B cell (primary cell): ENCODE measurements around the gene SRGAP2C.
"Not testable (repeated sequence)": the region's sequence is repeated elsewhere in the genome, so short reads cannot be mapped to it uniquely, and the experiment has no call there.

ENCODE experiments used
- EZH2 ChIP-seq: IDR thresholded peaks from 2 replicates; pipeline ENCODE4 v1.6.1; 2012; ENCODE audit warnings: borderline replicate concordance, low read depth, mild to moderate bottlenecking, moderate library complexity, low read length; ENCODE audit not compliant: insufficient read depth, poor library complexity, severe bottlenecking
- TF ChIP-seq, protein P1 (sequence below): fragments of 200-600 bp; IDR thresholded peaks from one replicate; pipeline ENCODE4 v1.8.0; 2022; ENCODE audit warnings: antibody characterized with exemption, mild to moderate bottlenecking

DNA sequence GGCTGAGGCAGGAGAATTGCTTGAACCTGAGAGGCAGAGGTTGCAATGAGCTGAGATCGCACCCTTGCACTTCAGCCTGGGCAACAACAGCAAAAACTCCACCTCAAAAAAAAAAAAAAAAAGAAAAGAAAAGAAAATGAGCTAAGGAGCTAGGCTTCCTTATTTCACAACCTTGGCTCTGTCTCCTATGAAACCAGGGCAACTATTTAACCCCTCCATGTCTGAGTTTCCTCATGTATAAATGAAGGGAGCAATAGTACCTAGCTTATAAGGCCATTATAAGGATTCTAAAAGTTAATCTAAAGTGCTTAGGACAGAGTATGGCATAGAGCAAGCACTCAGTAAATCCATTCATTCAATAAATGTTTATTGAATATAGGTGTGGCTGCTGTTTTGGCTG, 33.5 kb upstream of the SRGAP2C start:
- TF ChIP-seq, protein P1, sequence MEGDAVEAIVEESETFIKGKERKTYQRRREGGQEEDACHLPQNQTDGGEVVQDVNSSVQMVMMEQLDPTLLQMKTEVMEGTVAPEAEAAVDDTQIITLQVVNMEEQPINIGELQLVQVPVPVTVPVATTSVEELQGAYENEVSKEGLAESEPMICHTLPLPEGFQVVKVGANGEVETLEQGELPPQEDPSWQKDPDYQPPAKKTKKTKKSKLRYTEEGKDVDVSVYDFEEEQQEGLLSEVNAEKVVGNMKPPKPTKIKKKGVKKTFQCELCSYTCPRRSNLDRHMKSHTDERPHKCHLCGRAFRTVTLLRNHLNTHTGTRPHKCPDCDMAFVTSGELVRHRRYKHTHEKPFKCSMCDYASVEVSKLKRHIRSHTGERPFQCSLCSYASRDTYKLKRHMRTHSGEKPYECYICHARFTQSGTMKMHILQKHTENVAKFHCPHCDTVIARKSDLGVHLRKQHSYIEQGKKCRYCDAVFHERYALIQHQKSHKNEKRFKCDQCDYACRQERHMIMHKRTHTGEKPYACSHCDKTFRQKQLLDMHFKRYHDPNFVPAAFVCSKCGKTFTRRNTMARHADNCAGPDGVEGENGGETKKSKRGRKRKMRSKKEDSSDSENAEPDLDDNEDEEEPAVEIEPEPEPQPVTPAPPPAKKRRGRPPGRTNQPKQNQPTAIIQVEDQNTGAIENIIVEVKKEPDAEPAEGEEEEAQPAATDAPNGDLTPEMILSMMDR: not testable (repeated sequence)
- TF ChIP-seq EZH2: not testable (repeated sequence)
